ENCODE results near the gene KATNB1.
A peak's percentile ranks its signal among the peaks of the same experiment; 100 is the strongest.

KATNB1 gene, protein sequence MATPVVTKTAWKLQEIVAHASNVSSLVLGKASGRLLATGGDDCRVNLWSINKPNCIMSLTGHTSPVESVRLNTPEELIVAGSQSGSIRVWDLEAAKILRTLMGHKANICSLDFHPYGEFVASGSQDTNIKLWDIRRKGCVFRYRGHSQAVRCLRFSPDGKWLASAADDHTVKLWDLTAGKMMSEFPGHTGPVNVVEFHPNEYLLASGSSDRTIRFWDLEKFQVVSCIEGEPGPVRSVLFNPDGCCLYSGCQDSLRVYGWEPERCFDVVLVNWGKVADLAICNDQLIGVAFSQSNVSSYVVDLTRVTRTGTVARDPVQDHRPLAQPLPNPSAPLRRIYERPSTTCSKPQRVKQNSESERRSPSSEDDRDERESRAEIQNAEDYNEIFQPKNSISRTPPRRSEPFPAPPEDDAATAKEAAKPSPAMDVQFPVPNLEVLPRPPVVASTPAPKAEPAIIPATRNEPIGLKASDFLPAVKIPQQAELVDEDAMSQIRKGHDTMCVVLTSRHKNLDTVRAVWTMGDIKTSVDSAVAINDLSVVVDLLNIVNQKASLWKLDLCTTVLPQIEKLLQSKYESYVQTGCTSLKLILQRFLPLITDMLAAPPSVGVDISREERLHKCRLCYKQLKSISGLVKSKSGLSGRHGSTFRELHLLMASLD

DNA sequence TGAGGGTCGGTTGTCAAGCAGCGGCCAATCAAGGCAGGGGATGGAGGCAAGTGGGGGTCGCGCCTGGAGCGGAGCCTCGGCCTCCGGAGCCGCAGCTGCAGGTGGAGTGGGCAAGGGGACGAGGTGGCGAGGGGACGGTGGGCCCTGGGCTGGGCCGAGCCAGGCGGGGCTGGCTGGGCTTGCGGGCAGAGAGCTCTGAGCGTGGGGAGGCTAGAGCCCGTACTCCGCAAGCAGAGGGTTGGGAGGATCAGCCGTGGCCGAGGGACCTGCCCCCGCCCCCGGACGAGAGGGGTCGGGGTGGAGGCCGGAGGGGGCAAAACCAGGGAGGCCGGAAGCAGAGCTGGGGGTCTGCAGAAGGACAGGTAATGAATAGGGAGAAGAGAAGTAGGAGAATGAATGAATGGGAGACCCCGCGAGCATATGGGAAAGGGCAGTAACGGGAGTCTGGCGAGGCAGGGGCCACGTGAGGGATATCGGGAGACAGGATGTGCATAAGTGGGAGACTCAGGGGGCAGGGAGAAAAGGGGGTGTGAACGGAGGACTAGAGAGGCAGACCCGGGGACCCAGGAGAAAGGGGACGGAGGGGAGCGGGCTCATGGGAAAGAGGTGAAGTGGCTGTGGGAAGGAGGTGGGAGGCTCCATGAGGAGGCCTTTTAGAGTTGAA, at the start of gene KATNB1:
Gene KATNB1 (plus strand): TSS at position 16 of the 664 bp plus-strand sequence. CDS start 1,474 bp downstream, outside the sequence.
- no peak for DNase-seq (ENCODE audit: low read depth in 2 of 3, low spot score in 2 of 3)

DNA sequence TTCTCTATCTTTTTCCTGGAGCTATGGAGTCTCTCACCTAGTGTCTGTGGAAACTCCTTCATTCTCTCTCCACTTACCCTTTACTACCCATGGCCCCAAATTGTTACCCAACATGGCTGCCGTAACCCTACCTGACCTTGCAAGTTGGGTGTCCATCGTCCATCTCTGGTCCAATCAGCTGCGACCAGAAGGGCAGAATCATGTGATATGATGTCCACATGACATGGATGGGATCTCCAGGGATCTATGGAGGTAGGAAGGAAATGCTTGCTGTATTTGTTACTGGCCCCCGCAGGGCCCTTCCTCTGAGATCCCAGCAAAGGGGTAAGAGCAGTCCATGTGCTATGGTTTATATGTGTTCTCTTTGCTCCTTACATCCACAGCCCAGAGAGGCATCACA, 49.0 kb upstream of the KATNB1 start:
- DNase-seq (ENCODE audit: low read depth in 2 of 3, low spot score in 2 of 3): no peak

DNA sequence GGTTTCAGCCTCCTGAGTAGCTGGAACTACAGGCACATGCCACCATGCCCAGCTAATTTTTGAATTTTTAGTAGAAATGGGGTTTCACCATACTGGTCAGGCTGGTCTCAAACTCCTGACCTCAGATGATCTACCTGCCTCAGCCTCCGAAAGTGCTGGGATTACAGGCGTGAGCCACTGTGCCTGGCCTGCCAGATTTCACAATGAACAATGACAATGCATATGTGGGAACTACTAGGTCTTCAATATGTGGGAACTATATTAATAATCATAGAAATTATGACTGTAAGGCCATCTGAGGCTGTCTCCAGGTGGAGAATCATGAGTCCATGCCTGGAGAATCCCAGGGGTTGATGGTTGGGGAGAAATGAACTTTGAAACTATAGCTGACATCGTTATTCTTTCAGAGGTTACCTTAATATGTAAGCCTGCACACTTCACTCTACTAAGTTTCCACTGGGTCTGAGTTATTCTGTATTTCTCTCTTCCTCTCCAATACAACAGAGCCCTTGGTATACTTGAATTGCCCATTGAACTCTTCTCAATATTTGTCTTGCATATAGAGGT, 48.1 kb upstream of the KATNB1 start:
- DNase-seq (ENCODE audit: low read depth in 2 of 3, low spot score in 2 of 3): no peak

DNA sequence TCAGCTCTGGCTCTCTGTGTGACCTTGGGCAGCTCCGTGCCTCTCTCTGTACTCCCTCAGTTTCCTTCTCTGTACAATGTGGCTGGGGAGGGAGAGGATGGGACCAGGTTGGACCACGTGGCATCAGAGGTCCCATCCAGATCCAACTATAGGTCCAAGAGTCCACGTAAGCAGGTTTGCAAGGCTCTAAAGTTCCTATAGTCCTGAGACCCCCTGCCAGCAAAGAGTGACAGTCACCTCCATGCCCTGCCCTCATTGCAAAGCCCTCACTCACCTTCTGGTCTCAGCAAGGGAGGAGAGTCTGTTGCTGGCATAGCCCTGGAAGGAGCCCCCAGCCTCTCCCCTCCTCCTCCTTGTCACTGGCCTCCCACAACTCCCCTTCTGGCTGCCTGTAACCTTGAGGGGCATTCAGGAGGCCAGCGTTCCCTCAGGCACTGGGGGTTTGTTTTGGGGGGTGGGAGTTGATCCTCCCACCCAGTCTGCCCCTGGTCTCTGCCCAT, 47.0 kb upstream of the KATNB1 start:
- DNase-seq (ENCODE audit: low read depth in 2 of 3, low spot score in 2 of 3): no peak

DNA sequence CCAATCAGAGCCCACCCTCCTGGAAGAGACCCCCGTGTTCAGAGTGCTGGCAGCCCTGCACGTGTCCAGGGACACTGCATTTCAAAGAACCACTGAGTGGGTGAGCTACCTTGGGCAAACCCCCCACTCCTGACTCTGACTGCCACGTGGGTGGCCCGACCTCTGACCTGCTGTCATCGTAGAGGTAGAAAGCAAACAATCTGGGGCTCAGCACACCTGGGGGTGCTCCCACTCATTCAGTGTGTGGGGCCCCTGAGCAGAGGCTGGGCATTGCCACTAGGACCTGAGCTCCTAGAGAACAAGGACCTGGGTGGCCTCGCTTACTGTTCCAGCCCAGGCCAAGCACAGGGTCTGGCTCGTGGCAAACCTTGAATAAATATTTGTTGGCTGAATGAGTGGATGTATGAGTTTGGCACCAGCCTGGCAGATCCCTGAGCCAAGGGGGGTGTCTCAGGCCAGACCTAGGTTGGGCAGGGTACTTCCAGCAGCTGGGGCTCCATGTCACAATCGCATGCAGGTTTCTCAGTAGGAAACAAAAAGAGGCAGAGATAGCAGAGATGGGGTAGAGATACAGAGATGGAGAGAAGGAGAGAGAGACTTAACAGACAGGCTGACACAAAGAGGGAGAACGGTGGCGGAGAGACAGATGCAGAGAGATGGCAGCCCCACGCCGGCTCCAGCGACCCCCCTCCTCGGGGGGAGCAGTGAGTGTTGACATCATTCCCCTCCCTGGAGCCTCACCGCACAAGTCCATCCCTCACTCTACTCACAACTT, 46.4 kb upstream of the KATNB1 start:
- peak in 1 of 3 experiments; percentile 6 for DNase-seq (ENCODE audit: low read depth in 2 of 3, low spot score in 2 of 3)

DNA sequence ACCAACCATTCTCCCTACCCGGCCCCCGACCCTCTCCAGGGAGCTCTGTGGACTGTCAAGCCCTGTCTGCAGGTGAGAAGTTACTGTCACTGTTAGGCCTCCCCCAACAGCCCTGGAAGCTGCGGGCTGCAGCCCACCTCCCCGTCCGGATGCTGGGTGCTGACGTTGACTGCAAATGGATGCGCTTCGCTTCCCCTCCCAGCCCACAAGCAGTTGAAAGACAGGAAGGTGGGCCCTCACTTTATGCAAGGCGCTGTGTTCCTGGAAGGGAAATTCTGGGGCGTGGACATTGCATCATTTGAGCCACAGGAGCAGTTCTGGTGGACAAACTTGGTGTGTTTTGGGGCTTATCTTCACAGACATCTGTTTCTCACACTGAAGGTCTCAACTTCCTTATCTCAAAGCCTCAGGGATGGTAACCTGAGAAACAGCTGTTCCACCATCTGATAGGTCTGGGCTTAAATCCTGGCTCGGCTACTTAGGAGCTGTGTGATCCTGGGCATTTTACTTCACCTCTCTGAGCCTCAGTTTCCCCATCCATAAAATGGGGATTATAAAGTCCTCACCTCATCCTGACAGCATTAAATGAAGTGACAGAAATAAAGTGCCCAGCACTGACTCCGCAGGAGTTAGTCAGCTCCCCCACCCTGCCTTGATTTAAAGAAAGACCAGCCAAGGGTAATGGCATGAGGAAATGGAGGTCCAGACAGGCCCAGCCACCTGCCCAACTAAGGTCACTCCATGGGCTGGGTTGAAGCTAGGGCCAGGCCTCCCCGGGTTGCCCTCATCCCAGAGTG, 45.6 kb upstream of the KATNB1 start:
- peak in 2 of 3 experiments; percentile 10 to 22 for DNase-seq (ENCODE audit: low read depth in 2 of 3, low spot score in 2 of 3)

DNA sequence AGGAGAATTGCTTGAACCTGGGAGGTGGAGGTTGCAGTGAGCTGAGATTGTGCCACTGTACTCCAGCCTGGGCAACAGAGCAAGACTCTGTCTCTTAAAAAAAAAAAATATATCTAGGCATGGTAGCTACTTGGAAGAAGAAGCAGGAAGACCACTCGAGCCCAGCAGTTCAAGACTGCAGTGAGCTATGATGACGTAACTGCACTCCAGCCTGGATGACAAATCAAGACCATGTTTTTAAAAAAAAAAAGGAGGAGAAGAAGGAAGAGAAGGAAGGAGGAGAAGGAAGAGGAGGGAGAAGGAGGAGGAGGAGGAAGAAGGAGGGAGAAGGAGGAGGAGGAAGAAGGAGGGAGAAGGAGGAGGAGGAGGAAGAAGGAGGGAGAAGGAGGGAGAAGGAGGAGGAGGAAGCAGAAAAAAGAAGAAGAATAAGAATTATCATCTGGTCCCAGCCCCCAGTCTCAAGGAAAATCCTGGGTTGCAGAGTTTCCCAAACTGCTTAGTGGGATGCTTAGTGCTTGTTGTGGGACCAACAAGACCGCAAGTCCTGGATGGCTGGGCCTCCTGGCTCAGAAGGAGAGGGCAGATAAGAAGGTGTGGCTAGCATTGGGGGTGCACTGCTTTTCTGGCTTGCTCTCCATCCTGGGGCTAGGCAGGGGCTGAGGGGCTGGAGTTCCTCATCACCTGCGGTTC, 44.6 kb upstream of the KATNB1 start:
- DNase-seq (ENCODE audit: low read depth in 2 of 3, low spot score in 2 of 3): no peak

DNA sequence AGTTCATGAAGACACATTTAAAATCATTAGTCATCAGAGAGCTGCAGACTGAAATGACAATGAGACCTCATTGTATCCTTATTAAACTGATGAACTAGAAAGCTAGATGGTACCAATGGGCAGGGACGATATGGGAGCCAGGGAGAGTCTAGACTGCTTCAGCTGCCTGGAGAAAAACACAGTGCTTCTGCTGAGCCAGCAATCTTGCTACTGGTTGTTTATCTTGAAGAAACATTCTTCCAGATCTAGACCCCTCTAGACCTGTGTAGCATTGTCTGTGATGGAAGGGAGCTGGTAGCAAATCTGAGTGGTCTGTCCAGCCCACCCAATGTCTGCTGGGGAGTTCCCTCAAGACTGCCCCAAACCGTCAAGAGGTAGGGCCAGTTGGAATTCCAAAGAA, 42.9 kb upstream of the KATNB1 start:
- no peak for DNase-seq (ENCODE audit: low read depth in 2 of 3, low spot score in 2 of 3)

DNA sequence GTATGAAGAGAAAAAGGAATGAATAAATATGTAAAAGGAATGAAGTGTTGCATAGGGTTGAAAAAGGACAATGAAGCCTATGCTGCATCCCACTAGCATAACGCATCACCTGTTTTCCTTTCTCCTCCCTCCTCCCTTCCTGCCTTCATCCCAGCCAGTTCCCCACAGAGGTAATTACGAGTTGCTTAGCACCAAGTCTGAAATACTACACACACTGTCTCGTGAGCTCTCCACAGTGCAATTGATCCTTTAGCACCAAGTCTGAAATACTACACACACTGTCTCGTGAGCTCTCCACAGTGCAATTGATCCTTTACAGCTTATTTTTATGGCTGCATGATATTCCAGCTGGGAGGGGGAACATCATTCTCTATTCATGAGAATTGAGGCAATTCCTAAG, 42.0 kb upstream of the KATNB1 start:
- no peak for DNase-seq (ENCODE audit: low read depth in 2 of 3, low spot score in 2 of 3)

DNA sequence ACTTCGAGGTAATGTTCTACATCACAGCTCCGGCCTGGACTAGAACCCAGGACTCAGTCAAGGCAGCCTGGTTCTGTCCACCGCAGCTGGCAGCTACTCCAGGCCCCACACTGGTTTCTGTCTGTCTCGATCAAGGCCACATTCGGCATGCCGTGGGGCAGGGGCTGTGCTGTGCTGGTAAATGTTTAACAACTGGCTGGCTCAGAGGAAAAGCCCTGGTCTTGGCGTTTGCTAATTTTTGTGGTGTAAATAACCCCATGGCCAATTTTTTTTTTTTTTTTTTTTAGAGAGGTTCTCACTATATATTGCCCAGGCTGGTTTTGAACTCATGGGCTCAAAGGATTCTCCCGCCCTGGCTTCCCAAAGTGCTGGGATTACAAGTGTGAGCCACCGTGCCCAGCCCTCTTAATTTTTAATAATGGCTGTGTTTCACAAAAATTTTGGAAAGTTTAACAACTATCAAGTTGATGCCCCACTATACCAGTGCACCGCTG, 41.3 kb upstream of the KATNB1 start:
- no peak for DNase-seq (ENCODE audit: low read depth in 2 of 3, low spot score in 2 of 3)

DNA sequence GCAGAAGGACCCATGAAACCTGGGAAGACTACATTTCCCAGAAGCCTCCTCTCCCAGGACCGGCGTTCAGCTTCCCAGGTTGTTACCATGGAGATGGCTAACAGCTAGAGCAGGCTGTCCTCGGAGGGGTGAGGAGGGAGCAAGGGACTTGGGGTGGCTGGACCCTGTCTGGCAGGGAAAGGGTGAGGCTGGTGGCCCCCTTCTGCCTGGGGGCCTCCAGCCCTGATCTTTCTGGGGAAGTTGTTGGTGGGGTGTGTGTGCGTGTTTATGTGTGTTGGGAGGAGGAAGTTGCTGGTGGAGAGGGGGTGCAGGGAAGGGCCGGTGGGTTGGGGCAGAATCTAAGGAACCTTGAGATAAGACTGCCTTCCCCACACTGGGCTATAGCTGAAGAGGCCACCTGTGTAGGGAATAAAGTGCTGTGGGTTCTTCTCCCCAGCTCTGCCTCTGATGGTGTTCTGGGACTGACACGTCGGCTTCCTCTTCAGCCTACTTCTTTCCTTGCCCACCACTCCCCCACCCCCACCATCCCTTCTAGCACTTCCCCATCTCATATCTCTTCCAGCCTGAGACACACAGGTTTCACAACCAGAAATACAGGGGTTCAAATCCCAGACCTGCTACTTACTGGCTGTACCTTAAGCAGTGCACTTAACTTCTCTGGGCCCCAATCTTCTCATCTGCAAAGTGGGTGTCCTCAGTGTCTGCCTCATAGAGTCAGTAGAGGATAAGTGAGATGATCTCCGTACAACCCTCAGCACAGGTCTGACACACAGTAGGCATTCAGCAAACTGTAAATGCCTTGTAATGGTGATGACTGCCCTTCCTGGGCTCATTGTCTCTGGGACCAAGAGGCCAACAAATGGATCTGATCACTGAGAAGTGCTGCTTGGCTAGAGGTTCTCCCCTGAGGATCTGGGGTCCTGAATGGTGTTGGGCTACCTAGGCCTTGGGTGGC, 40.6 kb upstream of the KATNB1 start, which contains the start of gene DRC7:
Gene DRC7 (plus strand): TSS at position 82 of the 955 bp plus-strand sequence. CDS start 3,144 bp downstream, outside the sequence.
- no peak for DNase-seq (ENCODE audit: low read depth in 2 of 3, low spot score in 2 of 3)

DNA sequence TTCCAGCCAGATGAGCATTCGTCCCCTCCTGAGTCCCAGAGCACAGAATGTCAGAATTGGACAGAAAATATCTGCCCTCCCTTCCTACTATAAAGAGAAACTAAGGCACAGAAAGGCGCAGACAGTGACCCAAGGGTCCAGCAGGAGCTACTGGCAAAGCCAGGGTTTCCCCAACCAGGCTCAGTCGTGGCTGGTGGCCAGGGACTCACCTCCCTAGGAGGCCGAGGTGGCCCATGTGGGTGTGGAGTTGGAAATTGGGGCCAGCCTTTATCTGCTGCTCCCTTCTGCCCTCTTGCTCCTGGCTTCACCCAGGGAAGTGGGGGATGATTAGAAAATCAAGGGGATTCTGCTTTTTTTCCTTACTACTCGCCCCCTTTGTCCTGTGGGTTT, 39.9 kb upstream of the KATNB1 start:
- no peak for DNase-seq (ENCODE audit: low read depth in 2 of 3, low spot score in 2 of 3)

DNA sequence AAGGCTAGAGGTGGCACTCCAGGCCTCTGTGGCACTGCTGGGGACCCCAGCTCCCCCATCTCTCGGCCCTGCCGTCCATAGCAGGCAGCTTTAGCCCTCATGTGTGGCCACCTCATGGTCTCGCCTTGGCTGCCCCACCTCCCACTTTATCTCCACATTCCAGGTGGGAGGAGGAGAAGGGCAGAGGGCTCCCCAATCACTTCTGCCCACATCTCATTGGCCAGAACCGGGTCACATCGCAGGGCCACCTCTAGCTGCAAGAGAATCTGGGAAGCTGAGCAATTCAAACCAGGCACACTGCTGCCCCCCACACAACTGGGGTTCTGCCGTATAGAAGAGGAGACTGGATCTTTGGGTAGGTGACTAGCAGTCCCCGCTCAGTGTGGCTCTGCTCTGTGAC, 39.3 kb upstream of the KATNB1 start:
- no peak for DNase-seq (ENCODE audit: low read depth in 2 of 3, low spot score in 2 of 3)

DNA sequence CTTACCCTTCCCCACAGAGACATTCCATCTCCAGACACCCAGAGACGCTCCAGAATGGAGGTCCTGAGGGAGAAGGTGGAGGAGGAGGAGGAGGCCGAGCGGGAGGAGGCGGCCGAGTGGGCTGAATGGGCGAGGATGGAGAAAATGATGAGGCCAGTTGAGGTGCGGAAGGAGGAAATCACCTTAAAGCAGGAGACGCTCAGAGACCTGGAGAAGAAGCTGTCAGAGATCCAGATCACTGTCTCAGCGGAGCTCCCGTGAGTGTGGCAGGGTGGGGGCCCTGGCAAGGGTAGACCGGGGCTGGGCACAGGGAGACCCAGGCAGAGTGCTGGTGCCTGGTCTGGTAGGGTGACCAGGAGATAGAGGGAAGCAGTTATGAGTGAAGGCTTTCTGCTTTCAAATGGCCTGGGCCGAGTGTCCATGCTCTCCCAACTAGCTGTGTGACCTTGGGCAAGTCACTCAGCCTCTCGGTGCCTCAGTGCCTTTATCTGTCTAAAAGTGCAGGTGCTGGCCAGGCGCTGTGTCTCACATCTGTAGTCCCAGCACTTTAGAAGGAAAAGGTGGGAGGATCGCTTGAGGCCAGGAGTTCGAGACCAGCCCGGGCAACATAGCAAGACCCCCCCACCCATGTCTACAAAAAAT, 37.6 kb upstream of the KATNB1 start:
- DNase-seq (ENCODE audit: low read depth in 2 of 3, low spot score in 2 of 3): no peak

DNA sequence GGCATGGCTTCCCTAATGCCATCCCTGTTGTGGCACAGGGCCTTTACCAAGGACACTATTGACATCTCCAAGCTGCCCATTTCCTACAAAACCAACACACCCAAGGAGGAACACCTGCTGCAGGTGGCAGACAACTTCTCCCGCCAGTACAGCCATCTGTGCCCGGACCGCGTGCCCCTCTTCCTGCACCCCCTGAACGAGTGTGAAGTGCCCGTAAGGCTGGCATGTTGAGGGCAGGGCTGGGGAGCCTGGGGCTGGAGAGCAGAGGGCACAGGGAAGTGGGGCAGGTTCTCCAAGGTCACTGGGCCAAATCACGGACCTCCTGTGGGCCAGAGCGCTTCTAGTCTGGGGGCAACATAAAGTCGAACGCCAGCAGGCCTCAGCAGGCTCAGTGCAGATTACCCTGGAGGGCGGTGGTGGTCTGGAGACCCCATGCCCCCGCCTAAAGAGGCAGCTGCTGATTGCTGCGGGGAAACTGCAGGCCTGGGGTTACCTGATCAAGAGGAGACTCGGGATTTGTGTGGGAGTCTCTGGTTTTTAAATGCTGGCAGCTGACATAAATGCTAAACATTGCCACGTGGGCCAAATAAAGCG, 36.7 kb upstream of the KATNB1 start:
- no peak for DNase-seq (ENCODE audit: low read depth in 2 of 3, low spot score in 2 of 3)

DNA sequence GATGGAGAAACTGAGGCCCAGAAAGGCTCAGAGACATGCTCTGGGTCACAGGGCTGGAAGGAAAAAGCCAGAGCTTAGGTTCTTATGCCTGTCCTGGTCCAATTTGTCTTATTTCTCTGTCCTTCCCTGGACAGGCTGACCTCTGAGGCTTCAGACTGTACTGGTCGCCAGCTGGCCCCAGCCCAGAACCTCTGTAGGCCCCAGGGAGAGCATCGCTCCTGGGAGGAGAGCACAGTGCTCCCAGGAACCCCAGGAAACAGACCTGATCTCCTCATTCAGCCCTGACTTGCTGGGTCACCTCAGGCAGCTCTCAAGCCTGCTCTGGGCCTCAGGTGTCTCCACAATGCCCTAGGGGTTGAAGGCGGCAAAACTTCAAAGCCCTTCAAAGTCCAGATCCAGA, 36.1 kb upstream of the KATNB1 start:
- DNase-seq (ENCODE audit: low read depth in 2 of 3, low spot score in 2 of 3): no peak

DNA sequence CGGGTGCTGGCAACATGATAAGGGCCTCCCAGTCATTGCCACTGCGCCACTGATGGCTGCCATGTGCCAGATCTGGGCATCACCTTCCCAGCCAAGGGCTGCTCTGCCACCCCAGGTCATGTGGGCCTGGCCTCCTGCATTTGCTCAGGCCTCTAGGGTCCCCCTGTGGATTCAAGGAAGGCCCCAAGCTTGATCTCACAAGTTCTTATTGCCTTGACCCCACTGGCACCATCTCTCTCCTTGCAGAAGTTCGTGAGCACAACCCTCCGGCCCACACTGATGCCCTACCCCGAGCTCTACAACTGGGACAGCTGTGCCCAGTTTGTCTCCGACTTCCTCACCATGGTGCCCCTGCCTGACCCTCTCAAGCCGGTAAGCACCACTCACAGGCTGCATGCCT, 35.7 kb upstream of the KATNB1 start:
- no peak for DNase-seq (ENCODE audit: low read depth in 2 of 3, low spot score in 2 of 3)
